HepG2 (cell line): ENCODE measurements around the gene NMRAL1. TPM values are rescaled to one million over a fixed set of nuclear protein-coding genes. Genes with fewer than 3 reads are reported as not detected.

Source experiments
- ELK4 ChIP-seq: sonication (generic); formaldehyde crosslinking; IDR thresholded peaks from 2 replicates; pipeline ENCODE4 v1.9.0; 2021; ENCODE audit warnings: missing genetic modification reagents, borderline replicate concordance
- FLYWCH1 ChIP-seq: sonication (generic); formaldehyde crosslinking; IDR thresholded peaks from 2 replicates; pipeline ENCODE4 v1.8.1; 2023; ENCODE audit warnings: mild to moderate bottlenecking, missing genetic modification reagents
- HBP1 ChIP-seq: IDR thresholded peaks from 2 replicates; pipeline ENCODE4 v1.6.1; 2016; ENCODE audit warnings: low read depth, control low read depth
- IKZF1 ChIP-seq: fragments of 450-650 bp; IDR thresholded peaks from 2 replicates; pipeline ENCODE4 v1.7.1; 2016
- MIER2 ChIP-seq: IDR thresholded peaks from 2 replicates; pipeline ENCODE4 v1.6.1; 2016; ENCODE audit warnings: missing biosample characterization, missing genetic modification reagents
- MYNN ChIP-seq: sonication (generic); formaldehyde crosslinking; IDR thresholded peaks from 2 replicates; pipeline ENCODE4 v1.4.0; 2020; ENCODE audit warnings: mild to moderate bottlenecking, low read depth, missing genetic modification reagents
- NCOA2 ChIP-seq: sonication (generic); formaldehyde crosslinking; IDR thresholded peaks from 2 replicates; pipeline ENCODE4 v1.8.0; 2022; ENCODE audit warnings: inconsistent platforms
- PATZ1 ChIP-seq: sonication (generic); formaldehyde crosslinking; IDR thresholded peaks from 2 replicates; pipeline ENCODE4 v1.4.0; 2020; ENCODE audit warnings: missing genetic modification reagents
- POGZ ChIP-seq: sonication (generic); formaldehyde crosslinking; IDR thresholded peaks from 2 replicates; pipeline ENCODE4 v1.4.0; 2020; ENCODE audit warnings: mild to moderate bottlenecking, missing genetic modification reagents
- RBM39 ChIP-seq: fragments of 200-400 bp; formaldehyde crosslinking; IDR thresholded peaks from one replicate; pipeline ENCODE4 v1.6.1; 2018; ENCODE audit warnings: antibody characterized with exemption, mild to moderate bottlenecking, low read depth, low read length; ENCODE audit not compliant: poor library complexity, severe bottlenecking
- REPIN1 ChIP-seq: sonication (generic); formaldehyde crosslinking; IDR thresholded peaks from 2 replicates; pipeline ENCODE4 v1.8.0; 2022; ENCODE audit warnings: missing genetic modification reagents, low read depth, mild to moderate bottlenecking, borderline replicate concordance
- SAP130 ChIP-seq: IDR thresholded peaks from 2 replicates; pipeline ENCODE4 v1.6.1; 2016; ENCODE audit warnings: low read depth
- TFAP4 ChIP-seq: sonication (generic); IDR thresholded peaks from 2 replicates; pipeline ENCODE4 v1.6.1; 2016; ENCODE audit warnings: low read depth, borderline replicate concordance
- TRAFD1 ChIP-seq: sonication (generic); formaldehyde crosslinking; IDR thresholded peaks from 2 replicates; pipeline ENCODE4 v1.5.1; 2020; ENCODE audit warnings: missing genetic modification reagents, mild to moderate bottlenecking, borderline replicate concordance
- ZBTB33 ChIP-seq: sonication (generic); formaldehyde crosslinking; IDR thresholded peaks from 2 replicates; pipeline ENCODE4 v1.4.0; 2020; ENCODE audit warnings: missing genetic modification reagents
- ZFYVE20 ChIP-seq: sonication (generic); formaldehyde crosslinking; IDR thresholded peaks from 2 replicates; pipeline ENCODE4 v1.8.0; 2023; ENCODE audit warnings: low read depth, mild to moderate bottlenecking, moderate library complexity, missing genetic modification reagents, borderline replicate concordance
- ZNF335 ChIP-seq: sonication (generic); formaldehyde crosslinking; IDR thresholded peaks from 2 replicates; pipeline ENCODE4 v1.4.0; 2020; ENCODE audit warnings: missing genetic modification reagents
- ZNF343 ChIP-seq: sonication (generic); formaldehyde crosslinking; IDR thresholded peaks from 2 replicates; pipeline ENCODE4 v1.4.0; 2020; ENCODE audit warnings: mild to moderate bottlenecking, missing genetic modification reagents
- ZNF350 ChIP-seq: sonication (generic); formaldehyde crosslinking; IDR thresholded peaks from 2 replicates; pipeline ENCODE4 v1.4.0; 2020; ENCODE audit warnings: mild to moderate bottlenecking, low read depth, missing genetic modification reagents, borderline replicate concordance
- polyA plus RNA-seq, 8 experiments: library from polyadenylated mRNA; depleted of rRNA in 3 of 8; stranded (reverse) in 7 of 8; unstranded in 1 of 8; fragments of >200 nt; fragmentation: Illumina TruSeq in 4 of 8; extraction: Trizol in 4 of 8; gene quantifications; 2 replicates each; pipeline versions ENCODE4 v1.2.1 to v1.2.3, GENCODE V29; 2011 to 2016; ENCODE audit warnings: low read depth in 4 of 8, missing spikeins in 1 of 8, mixed read lengths in 1 of 8; ENCODE audit not compliant: insufficient read depth in 1 of 8
- total RNA-seq, 5 experiments: library from RNA; depleted of rRNA; stranded (reverse); fragments of >200 nt; fragmentation: Illumina TruSeq; extraction: Trizol; gene quantifications; 2 replicates each; pipeline ENCODE4 v1.2.3, GENCODE V29; 2016; ENCODE audit warnings: low read depth in 1 of 5

The NMRAL1 gene
- total and polyA plus RNA-seq, 2 of the 13 experiments (the other 11 are each of a cell fraction or from before 2014, with no cell fraction given) = 30.8 to 33.1 TPM

- no peak for TF ChIP-seq ZBTB33 (CRISPR knock-in tag)
- no peak for TF ChIP-seq ZNF343 (CRISPR knock-in tag)
- TF ChIP-seq ZNF350 (CRISPR knock-in tag) = no peak
- TF ChIP-seq ELK4 (CRISPR knock-in tag) = no peak
- peak; percentile 84 for TF ChIP-seq SAP130
- no peak for TF ChIP-seq ZFYVE20 (CRISPR knock-in tag)
- no peak for TF ChIP-seq MIER2 (CRISPR knock-in tag)
- no peak for TF ChIP-seq TFAP4
- no peak for TF ChIP-seq FLYWCH1 (CRISPR knock-in tag)
- TF ChIP-seq RBM39 = peak; percentile 26
- TF ChIP-seq PATZ1 (CRISPR knock-in tag) = no peak; the same call in none of the 2 replicates
- TF ChIP-seq TRAFD1 (CRISPR knock-in tag) = no peak
- TF ChIP-seq IKZF1 = no peak
- TF ChIP-seq ZNF335 (CRISPR knock-in tag) = 0 out of 2 replicates have a peak, but pooled peaks have one; percentile 71
- TF ChIP-seq NCOA2 (CRISPR knock-in tag) = no peak; the same call in 1 of the 2 replicates
- TF ChIP-seq HBP1 (CRISPR knock-in tag) = no peak
- no peak for TF ChIP-seq POGZ (CRISPR knock-in tag)
- TF ChIP-seq REPIN1 (CRISPR knock-in tag) = no peak; the same call in 1 of the 2 replicates
- no peak for TF ChIP-seq MYNN (CRISPR knock-in tag)
Observed at GRCh38 chr16:4474192-4474961, at the start of gene NMRAL1 (continued).
